GM19463 (cell line): ENCODE measurements around the gene BTBD10.
"Not testable (repeated sequence)": the region's sequence is repeated elsewhere in the genome, so short reads cannot be mapped to it uniquely, and the experiment has no call there.

Source experiments
- ATAC-seq: cut with Tn5 transposase; IDR thresholded peaks from one replicate; pipeline ENCODE4 v1.9.1; 2021; ENCODE audit warnings: mild to moderate bottlenecking, moderate library complexity; ENCODE audit not compliant: unreplicated experiment

The BTBD10 gene

GRCh38 chr11:13445588-13445987, 17.4 kb downstream of the BTBD10 start:
- ATAC-seq, result no peak

GRCh38 chr11:13440100-13440855, 22.7 kb downstream of the BTBD10 start:
- no peak for ATAC-seq

GRCh38 chr11:13438291-13438690, 24.7 kb downstream of the BTBD10 start:
- no peak for ATAC-seq

GRCh38 chr11:13436836-13437235, 26.2 kb downstream of the BTBD10 start:
- not testable (repeated sequence) for ATAC-seq

- no peak for ATAC-seq
These were observed 28.5 kb downstream of the BTBD10 start for GRCh38 chr11:13434247-13435205.

- ATAC-seq, result no peak
These were observed 29.6 kb downstream of the BTBD10 start for GRCh38 chr11:13433437-13433836.

GRCh38 chr11:13429836-13430235, 33.2 kb downstream of the BTBD10 start:
- ATAC-seq, result no peak

- no peak for ATAC-seq
These were observed 33.7 kb downstream of the BTBD10 start for GRCh38 chr11:13429288-13429687.

GRCh38 chr11:13427440-13427839, 35.6 kb downstream of the BTBD10 start:
- ATAC-seq, result no peak

GRCh38 chr11:13423372-13423771, 39.6 kb downstream of the BTBD10 start:
- no peak for ATAC-seq

GRCh38 chr11:13421561-13421960, 41.5 kb downstream of the BTBD10 start:
- ATAC-seq, result no peak

GRCh38 chr11:13415201-13415600, 47.8 kb downstream of the BTBD10 start:
- no peak for ATAC-seq

- ATAC-seq, result no peak
These were observed 57.8 kb downstream of the BTBD10 start for GRCh38 chr11:13405220-13405619.

GRCh38 chr11:13398335-13398734, 64.7 kb downstream of the BTBD10 start:
- not testable (repeated sequence) for ATAC-seq

- ATAC-seq, result no peak
These were observed 71.8 kb downstream of the BTBD10 start for GRCh38 chr11:13391217-13391616.

- ATAC-seq, result no peak
These were observed 74.3 kb downstream of the BTBD10 start for GRCh38 chr11:13388741-13389140.

GRCh38 chr11:13386567-13386966, 76.5 kb downstream of the BTBD10 start:
- no peak for ATAC-seq

- ATAC-seq, result peak; percentile 51
These were observed 77.9 kb downstream of the BTBD10 start for GRCh38 chr11:13384908-13385640.

- no peak for ATAC-seq
These were observed 80.3 kb downstream of the BTBD10 start for GRCh38 chr11:13382751-13383150.

GRCh38 chr11:13380731-13381130, 82.3 kb downstream of the BTBD10 start:
- no peak for ATAC-seq

- ATAC-seq, result no peak
These were observed 84.7 kb downstream of the BTBD10 start for GRCh38 chr11:13378316-13378715.
